ENCODE results near the gene AKR7A3.

DNA sequence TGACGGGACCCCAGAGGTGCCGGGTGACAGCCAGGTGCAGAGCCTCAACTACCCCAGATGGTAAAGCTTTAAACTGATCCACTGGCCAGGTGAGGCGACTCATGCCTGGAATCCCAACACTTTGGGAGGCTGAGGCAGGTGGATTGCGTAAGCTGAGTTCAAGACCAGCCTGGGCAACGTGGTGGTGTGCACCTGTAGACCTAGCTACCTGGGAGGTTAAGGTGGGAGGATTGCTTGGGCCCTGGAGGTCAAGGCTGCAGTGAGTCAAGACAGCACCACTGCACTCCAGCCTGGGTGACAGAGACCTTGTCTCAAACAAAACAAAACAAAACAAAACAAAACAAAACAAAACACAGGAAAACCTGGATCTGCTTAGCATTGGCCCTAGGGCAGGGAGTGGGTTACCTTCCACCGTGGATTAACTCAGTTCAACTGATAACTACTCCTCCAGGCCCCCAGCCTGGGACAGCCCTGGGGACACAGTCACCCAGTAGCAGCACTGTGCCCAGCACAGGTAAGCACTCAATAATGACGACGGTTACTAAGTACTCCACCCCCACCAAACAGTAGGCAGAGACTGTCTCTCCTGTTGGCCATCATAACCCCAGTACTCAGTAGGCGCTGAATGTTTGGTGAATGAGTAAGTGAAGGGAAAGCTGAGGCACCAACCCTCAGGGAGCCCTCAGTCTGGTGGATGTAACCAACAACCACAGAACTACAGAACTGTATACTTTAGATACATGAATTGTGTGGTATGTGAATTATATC is 45.2 kb upstream of the AKR7A3 start:
- TF ChIP-seq POLR2A (IDR thresholded peaks at IDR 0.05): no peak
- TF ChIP-seq, protein P1, sequence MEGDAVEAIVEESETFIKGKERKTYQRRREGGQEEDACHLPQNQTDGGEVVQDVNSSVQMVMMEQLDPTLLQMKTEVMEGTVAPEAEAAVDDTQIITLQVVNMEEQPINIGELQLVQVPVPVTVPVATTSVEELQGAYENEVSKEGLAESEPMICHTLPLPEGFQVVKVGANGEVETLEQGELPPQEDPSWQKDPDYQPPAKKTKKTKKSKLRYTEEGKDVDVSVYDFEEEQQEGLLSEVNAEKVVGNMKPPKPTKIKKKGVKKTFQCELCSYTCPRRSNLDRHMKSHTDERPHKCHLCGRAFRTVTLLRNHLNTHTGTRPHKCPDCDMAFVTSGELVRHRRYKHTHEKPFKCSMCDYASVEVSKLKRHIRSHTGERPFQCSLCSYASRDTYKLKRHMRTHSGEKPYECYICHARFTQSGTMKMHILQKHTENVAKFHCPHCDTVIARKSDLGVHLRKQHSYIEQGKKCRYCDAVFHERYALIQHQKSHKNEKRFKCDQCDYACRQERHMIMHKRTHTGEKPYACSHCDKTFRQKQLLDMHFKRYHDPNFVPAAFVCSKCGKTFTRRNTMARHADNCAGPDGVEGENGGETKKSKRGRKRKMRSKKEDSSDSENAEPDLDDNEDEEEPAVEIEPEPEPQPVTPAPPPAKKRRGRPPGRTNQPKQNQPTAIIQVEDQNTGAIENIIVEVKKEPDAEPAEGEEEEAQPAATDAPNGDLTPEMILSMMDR (IDR thresholded peaks at IDR 0.05): no peak

Measured in body of pancreas (tissue), 4 donors.